NOMO-1 treated with DMSO at 0.1 percent for 48 hours (cell line): Measurements from ENCODE around the gene MTHFD2L.
"Not testable (repeated sequence)": the region's sequence is repeated elsewhere in the genome, so short reads cannot be mapped to it uniquely, and the experiment has no call there.

Source experiments
- DNase-seq: peaks from one replicate; lab custom pipeline; 2025; ENCODE audit not compliant: unreplicated experiment; lab: John Stamatoyannopoulos, UW

Gene MTHFD2L

GRCh38 chr4:74132188-74132587, 25.7 kb upstream of the MTHFD2L start:
- DNase-seq, result not testable (repeated sequence)

DNA sequence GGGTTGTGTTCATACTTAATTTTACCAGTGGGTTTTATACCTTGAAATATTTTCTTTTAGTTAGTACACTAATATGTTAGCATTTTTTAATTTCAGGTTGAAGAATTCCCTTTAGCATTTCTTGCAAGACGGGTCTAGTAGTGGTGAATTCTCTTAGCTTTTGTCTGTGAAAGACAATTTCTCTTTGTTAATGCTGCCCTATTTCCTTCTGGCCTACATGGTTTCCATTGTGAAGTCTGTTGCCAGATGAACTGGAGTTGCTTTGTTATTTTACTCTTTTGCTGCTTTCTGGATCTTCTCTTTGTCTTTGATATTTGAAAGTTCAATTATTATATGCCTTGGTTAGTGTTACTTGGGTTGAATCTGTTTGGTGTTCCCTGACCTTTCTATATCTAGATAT, 25.0 kb upstream of the MTHFD2L start:
- DNase-seq, result no peak

- peak; percentile 58 for DNase-seq
Measured at GRCh38 chr4:74133786-74134499, 24.0 kb upstream of the MTHFD2L start.

- no peak for DNase-seq
Measured at GRCh38 chr4:74134500-74134852, 23.4 kb upstream of the MTHFD2L start.

GRCh38 chr4:74146581-74147129, 11.3 kb upstream of the MTHFD2L start:
- no peak for DNase-seq

DNA sequence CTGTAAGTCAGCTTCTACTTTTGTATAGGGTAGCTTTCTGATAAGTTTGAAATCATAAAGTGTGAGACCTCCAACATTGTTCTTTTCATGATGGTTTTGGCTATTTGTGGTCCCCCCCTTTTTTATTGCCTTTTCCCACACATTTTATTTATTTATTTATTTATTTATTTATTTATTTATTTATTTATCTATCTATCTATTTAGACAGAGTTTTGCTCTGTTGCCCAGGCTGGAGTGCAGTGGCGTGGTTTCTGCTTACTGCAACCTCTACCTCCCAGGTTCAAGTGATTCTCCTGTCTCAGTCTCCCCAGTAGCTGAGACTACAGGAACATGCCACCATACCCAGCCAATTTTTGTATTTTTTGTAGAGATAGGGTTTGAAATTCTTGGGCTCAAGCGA, 9.7 kb upstream of the MTHFD2L start:
- DNase-seq, result no peak

- DNase-seq, result no peak
Measured at GRCh38 chr4:74152836-74153235, 5.1 kb upstream of the MTHFD2L start.

- DNase-seq, result no peak
Measured at GRCh38 chr4:74156521-74156920, 1.4 kb upstream of the MTHFD2L start.

DNA sequence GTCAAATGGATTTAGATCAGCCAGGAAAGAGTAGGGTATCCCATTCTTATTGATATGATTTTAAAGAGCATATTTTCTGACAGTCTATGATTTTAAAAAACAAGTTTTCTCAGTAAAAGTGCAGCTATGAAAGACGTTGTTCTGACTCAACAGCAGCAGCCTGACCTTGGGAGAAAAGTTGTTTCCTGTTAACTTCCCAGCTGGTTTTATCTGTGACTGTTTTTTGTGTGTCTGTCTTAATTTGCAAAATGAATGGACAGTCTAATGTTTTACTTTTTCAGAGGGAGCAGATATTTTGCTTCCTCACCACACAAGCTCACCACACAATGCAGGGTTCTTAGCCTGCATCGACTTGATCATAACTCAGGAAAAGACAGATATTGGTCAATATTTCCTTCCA, 764 bp upstream of the MTHFD2L start:
- DNase-seq, result peak; percentile 17

GRCh38 chr4:74158466-74159142, 686 bp downstream of the MTHFD2L start:
- no peak for DNase-seq

- DNase-seq, result no peak
Measured at GRCh38 chr4:74159143-74159709, 1.3 kb downstream of the MTHFD2L start.

GRCh38 chr4:74161666-74162450, 3.9 kb downstream of the MTHFD2L start:
- no peak for DNase-seq

DNA sequence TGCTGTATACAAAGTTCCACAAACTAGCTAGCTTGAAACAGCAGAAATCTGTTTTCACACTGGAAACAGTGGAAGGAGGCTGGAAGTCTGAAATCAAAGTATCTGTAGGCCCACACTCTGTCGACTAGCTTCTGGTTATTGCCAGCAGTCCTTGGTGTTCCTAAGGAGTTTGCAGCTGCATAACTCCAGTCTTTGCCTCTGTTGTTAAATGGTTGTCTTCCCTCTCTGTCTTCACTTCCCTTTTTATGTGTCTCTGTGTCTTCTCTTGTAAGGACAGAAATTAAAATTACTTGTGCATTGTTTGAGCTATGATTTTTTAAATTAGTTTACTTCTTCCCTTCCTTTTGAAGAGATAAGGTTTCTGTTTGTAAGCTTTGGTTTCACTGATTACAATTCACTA, 8.2 kb downstream of the MTHFD2L start:
- DNase-seq, result peak; percentile 22

DNA sequence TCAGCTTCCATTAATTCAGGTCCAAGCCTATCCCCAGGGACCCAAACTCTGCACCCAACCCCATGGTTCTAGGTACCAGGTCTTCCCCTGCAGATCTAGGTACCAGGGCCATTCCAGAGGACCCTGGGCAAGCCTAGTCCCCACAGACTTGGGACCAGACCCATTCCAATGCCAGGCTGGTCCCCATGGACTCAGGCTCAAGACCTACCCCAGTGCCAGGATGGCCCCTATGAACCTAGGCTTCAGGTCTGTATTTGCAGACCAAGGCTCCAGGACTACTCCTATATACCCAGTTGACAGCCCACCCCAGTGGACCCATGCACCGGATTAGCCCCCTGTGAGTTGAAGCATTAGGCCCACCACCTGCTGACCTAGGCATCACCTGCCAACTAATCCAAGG, 8.9 kb downstream of the MTHFD2L start:
- no peak for DNase-seq

- DNase-seq, result no peak
Measured at GRCh38 chr4:74167585-74167984, 9.7 kb downstream of the MTHFD2L start.

- DNase-seq, result no peak
Measured at GRCh38 chr4:74168841-74169240, 10.9 kb downstream of the MTHFD2L start.

DNA sequence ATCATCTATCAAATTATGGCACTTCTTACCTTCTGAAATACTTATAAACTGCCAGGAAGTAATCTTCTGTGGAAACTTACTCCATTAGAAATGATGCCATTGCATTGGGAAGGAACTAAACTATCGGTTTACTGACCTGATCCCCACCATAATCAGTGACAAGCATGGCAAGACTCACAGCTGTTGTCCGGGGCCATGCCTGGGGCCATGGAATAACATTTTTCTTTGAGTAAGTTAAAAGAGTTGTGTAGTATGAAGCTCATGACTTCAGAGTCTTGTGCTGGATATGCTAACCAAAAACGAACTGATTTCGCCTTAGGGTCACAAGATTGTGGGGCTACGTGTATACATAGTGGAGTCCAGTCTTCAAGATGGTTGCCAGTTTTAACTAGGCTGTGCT, 15.4 kb downstream of the MTHFD2L start:
- DNase-seq, result no peak

DNA sequence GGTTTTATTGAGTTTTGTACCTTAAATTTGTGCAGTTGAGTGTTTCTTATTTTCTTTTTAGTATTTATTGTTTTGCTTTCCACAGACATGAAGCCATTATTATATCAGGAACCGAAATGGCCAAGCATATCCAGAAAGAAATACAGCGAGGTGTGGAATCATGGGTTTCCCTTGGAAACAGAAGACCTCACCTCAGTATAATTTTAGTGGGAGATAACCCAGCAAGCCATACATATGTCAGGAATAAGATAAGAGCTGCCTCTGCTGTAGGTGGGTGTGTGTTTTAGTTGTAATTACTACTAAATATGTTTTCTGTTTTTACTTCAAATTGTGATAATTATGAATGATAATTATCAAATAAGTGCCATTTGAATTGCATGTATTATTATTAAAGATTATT, 16.5 kb downstream of the MTHFD2L start:
- DNase-seq, result no peak

GRCh38 chr4:74174941-74175340, 17.0 kb downstream of the MTHFD2L start:
- DNase-seq, result no peak

DNA sequence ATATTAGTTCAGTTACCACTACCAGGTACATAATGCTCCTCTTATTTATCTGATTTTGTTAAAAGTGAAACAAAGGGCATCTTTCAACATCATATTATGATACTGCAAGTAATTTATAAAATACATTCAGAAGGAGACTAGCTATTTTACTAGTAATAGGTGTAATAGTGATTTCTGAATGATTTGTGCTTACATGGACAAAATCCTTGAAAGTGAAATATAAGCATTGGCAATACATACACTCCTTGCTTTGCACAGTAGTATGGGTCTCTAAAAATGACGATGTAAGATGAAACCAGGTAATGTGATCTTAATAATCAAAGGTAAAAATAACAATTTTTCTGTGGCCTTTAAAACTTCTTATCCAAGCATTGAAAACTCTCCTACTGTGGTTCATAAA, 17.5 kb downstream of the MTHFD2L start:
- no peak for DNase-seq

DNA sequence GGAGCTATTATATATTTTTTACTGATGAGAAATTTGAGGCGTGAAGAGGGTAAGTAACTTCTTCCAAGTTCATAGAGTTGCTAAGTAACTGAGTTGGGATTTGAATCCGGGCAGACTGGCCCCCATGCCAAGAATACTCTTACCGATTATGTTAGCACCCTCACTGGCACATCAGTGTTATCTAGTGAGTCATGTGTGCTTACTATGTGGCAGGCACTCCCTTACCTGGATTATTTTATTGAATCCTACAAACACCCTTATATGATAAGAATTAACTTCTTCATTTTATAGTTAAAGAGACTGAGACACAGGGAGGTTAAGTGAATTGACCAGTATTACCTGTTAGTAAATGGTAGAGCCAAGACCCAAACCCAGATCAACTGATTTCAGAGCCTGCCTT, 20.9 kb downstream of the MTHFD2L start:
- DNase-seq, result no peak
